A673 (cell line): ENCODE measurements around the gene NDUFAF2.

Experiments
- CTCF ChIP-seq: fragments of 300-800, 200-600 bp; sonication (generic); conservative IDR thresholded peaks from 2 replicates; pipeline ENCODE4 v1.5.1; 2017; ENCODE audit warnings: low read depth, mild to moderate bottlenecking, antibody characterized with exemption, low read length, moderate library complexity, mixed read lengths
- EZH2 ChIP-seq: fragments of 200-600 bp; sonication (generic); IDR thresholded peaks from 2 replicates; pipeline ENCODE4 v1.6.1; 2017; ENCODE audit warnings: borderline replicate concordance, low read depth, mild to moderate bottlenecking, mixed read lengths, antibody characterized with exemption, low read length; ENCODE audit not compliant: poor library complexity, severe bottlenecking

GRCh38 chr5:60961685-60962084, 16.7 kb downstream of the NDUFAF2 start:
- TF ChIP-seq EZH2 (no peak), CTCF (no peak)
